ENCODE results near the gene GNG12. TPM values are rescaled to one million over a fixed set of nuclear protein-coding genes. Genes with fewer than 3 reads are reported as not detected.
A peak's percentile ranks its signal among the peaks of the same experiment; 100 is the strongest.

GNG12 gene
- total and polyA plus RNA-seq, 9 of the 15 experiments (the other 6 are each of a cell fraction or from before 2014, with no cell fraction given) = 2.6 to 6.0 (median 4.1) TPM

DNA sequence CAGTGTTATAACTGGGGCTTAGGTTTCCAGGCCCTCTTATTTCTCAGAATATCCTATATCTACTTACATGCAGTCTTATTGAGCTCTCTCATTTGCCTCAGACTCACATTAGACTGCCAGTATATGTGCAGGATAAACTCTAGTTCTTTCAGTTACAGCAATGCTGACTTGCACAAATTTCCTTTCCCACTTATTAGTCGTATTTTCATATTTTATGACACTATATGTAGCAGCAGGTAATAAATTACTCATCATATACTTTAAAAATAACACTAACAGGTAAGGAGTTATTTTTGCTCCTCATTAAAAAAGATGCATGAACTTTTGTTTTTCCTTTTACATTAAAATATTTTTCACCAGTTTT lies 82.6 kb downstream of the GNG12 start (continued):
- TF ChIP-seq, protein P1, sequence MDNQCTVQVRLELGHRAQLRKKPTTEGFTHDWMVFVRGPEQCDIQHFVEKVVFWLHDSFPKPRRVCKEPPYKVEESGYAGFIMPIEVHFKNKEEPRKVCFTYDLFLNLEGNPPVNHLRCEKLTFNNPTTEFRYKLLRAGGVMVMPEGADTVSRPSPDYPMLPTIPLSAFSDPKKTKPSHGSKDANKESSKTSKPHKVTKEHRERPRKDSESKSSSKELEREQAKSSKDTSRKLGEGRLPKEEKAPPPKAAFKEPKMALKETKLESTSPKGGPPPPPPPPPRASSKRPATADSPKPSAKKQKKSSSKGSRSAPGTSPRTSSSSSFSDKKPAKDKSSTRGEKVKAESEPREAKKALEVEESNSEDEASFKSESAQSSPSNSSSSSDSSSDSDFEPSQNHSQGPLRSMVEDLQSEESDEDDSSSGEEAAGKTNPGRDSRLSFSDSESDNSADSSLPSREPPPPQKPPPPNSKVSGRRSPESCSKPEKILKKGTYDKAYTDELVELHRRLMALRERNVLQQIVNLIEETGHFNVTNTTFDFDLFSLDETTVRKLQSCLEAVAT (IDR thresholded peaks at IDR 0.05) = no peak

DNA sequence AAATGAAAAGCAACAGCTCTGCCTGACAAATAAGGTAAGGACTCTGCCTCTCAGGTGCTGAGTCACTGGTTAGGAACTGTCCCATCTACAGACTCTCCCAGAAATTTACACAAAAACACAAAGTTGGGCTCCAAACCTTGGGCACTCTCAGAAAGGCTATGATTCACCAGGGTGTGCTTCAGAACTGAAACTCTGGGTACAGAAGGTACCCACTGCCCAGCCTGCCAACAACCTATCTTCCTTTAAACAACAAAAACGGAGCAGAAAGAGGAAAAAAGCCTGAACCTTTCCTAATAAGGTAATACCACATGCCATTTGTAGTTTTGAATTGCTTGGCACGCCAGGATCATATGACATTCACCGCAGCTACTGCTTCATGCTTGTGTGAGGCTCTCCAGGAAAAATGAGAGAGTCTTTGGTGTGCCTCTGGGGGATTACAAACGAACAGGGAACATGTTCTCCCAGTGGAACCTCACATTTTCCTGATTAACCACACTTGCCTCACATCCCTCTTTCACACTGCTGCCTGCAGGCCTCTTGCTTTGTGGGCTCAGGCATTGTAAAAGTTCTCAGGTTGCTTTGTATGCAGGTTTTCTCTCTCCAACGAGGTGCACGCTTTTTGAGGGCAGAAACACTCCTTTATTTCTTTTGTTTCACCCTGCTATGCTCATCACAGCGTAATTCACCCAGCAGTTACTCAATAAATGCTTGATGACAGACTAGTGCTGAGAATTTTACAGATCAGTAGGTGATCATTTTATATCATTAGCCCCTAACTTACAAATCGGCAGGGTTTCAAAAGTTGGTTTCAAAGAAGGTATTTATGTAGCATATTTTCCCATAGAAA lies 83.2 kb downstream of the GNG12 start:
- Histone ChIP-seq H2AFZ (ENCODE audit: low read depth, low read length) (peak overlapping the region; percentile 90), H3K9me1 (ENCODE audit: control insufficient read depth, insufficient read depth, low read length) (no peaks in the 10 kb centered on the region), H3K9me3 (replicated peaks; ENCODE audit: control insufficient read depth, insufficient read depth, low read depth, low read length) (no peaks in the 10 kb centered on the region), H3K36me3 (ENCODE audit: control insufficient read depth, insufficient read depth, low read length) (no peaks in the 10 kb centered on the region), H3K79me2 (ENCODE audit: control insufficient read depth, insufficient read depth, low read length) (no peaks in the 10 kb centered on the region), H3K9ac (ENCODE audit: insufficient read depth in 1 of 2, low read depth in 2 of 2, low read length in 2 of 2) (peak overlapping the region; percentile 49 to 82; a peak in 3 of 4 replicates), H3K27me3 (ENCODE audit: control insufficient read depth in 2 of 2, insufficient read depth in 2 of 2, low read length in 2 of 2) (no peaks in the 10 kb centered on the region), H3K4me1 (replicated peaks in 1 of 2; ENCODE audit: control insufficient read depth in 2 of 2, insufficient read depth in 2 of 2, low read length in 2 of 2) (peaks cover 21 to 51% of the 10 kb centered on the region in 2 experiments), H3K4me3 (no peak overlapping the region), H4K20me1 (replicated peaks; ENCODE audit: control insufficient read depth, insufficient read depth, low read length) (no peaks in the 10 kb centered on the region), H3K4me2 (ENCODE audit: insufficient read depth, low read length) (peak overlapping the region; percentile 62), H3K27ac (ENCODE audit: extremely low read depth, low read depth, low read length) (peak overlapping the region; percentile 68)
- intact Hi-C loops (cut with micrococcal nuclease) = loop anchor here (2.0 kb wide), 1 partner anchor 39 kb away; no protein-coding TSS in a partner anchor
- DNase-seq (ENCODE audit: extremely low read depth in 1 of 4, low spot score in 3 of 4) (peak in 3 of 4 experiments; percentile 43 to 51 (median 44)), FAIRE-seq (peak; percentile 60), ATAC-seq (peak; percentile 79)
- CTCF ChIA-PET (ENCODE audit: low intra/inter-chr PET ratio) = no interaction called here
- WGBS (ENCODE audit: insufficient coverage, low coverage, missing lambda C conversion rate) = 23% methylated on average over 8 of the region's 8 CpGs
- no TSS peak for BruUV-seq (replicated peaks)
- POLR2A ChIA-PET = no interaction called here
- in situ Hi-C loops (cut with MboI) = no loop called here
- TF ChIP-seq GTF2F1 (IDR thresholded peaks at IDR 0.05; ENCODE audit: low read depth, low read length) (no peak), FOXM1 (IDR thresholded peaks at IDR 0.05; ENCODE audit: low read depth) (no peak), FOXM1 (CRISPR knock-in tag; IDR thresholded peaks at IDR 0.05; ENCODE audit: low read depth) (no peak), ZNF551 (CRISPR knock-in tag; IDR thresholded peaks at IDR 0.05) (no peak), BACH1 (tag; IDR thresholded peaks at IDR 0.05) (peak; percentile 80), HDGF (IDR thresholded peaks at IDR 0.05) (no peak), TAF15 (IDR thresholded peaks at IDR 0.05; ENCODE audit: low read depth, low read length) (no peak), RBM22 (IDR thresholded peaks at IDR 0.05; ENCODE audit: low read depth, low read length, poor library complexity, severe bottlenecking) (no peak), ERF (CRISPR knock-in tag; IDR thresholded peaks at IDR 0.05) (no peak), DNMT1 (IDR thresholded peaks at IDR 0.05) (no peak)
- TF ChIP-seq, protein P2, sequence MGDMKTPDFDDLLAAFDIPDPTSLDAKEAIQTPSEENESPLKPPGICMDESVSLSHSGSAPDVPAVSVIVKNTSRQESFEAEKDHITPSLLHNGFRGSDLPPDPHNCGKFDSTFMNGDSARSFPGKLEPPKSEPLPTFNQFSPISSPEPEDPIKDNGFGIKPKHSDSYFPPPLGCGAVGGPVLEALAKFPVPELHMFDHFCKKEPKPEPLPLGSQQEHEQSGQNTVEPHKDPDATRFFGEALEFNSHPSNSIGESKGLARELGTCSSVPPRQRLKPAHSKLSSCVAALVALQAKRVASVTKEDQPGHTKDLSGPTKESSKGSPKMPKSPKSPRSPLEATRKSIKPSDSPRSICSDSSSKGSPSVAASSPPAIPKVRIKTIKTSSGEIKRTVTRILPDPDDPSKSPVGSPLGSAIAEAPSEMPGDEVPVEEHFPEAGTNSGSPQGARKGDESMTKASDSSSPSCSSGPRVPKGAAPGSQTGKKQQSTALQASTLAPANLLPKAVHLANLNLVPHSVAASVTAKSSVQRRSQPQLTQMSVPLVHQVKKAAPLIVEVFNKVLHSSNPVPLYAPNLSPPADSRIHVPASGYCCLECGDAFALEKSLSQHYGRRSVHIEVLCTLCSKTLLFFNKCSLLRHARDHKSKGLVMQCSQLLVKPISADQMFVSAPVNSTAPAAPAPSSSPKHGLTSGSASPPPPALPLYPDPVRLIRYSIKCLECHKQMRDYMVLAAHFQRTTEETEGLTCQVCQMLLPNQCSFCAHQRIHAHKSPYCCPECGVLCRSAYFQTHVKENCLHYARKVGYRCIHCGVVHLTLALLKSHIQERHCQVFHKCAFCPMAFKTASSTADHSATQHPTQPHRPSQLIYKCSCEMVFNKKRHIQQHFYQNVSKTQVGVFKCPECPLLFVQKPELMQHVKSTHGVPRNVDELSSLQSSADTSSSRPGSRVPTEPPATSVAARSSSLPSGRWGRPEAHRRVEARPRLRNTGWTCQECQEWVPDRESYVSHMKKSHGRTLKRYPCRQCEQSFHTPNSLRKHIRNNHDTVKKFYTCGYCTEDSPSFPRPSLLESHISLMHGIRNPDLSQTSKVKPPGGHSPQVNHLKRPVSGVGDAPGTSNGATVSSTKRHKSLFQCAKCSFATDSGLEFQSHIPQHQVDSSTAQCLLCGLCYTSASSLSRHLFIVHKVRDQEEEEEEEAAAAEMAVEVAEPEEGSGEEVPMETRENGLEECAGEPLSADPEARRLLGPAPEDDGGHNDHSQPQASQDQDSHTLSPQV (IDR thresholded peaks at IDR 0.05) = peak; percentile 72
- TF ChIP-seq, protein P3, sequence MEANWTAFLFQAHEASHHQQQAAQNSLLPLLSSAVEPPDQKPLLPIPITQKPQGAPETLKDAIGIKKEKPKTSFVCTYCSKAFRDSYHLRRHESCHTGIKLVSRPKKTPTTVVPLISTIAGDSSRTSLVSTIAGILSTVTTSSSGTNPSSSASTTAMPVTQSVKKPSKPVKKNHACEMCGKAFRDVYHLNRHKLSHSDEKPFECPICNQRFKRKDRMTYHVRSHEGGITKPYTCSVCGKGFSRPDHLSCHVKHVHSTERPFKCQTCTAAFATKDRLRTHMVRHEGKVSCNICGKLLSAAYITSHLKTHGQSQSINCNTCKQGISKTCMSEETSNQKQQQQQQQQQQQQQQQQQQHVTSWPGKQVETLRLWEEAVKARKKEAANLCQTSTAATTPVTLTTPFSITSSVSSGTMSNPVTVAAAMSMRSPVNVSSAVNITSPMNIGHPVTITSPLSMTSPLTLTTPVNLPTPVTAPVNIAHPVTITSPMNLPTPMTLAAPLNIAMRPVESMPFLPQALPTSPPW (CRISPR knock-in tag; IDR thresholded peaks at IDR 0.05) = no peak

All from K562 (cell line).